HepG2 (cell line): Measurements from ENCODE around the gene ADI1. TPM values are rescaled to one million over a fixed set of nuclear protein-coding genes. Genes with fewer than 3 reads are reported as not detected.

Experiments used
- ATF5 ChIP-seq: sonication (generic); formaldehyde crosslinking; IDR thresholded peaks from 2 replicates; pipeline ENCODE4 v1.4.0; 2020; ENCODE audit warnings: mild to moderate bottlenecking, low read depth, missing genetic modification reagents
- CEBPB ChIP-seq: IDR thresholded peaks from 2 replicates; pipeline ENCODE4 v1.6.1; 2011; ENCODE audit warnings: low read depth, low read length, improper control_type of control experiment, borderline replicate concordance
- CENPT ChIP-seq: sonication (generic); formaldehyde crosslinking; IDR thresholded peaks from 2 replicates; pipeline ENCODE4 v1.8.0; 2022; ENCODE audit warnings: low read depth, mild to moderate bottlenecking, moderate library complexity, missing genetic modification reagents
- FLYWCH1 ChIP-seq: sonication (generic); formaldehyde crosslinking; IDR thresholded peaks from 2 replicates; pipeline ENCODE4 v1.8.1; 2023; ENCODE audit warnings: mild to moderate bottlenecking, missing genetic modification reagents
- GATAD2A ChIP-seq: IDR thresholded peaks from 2 replicates; pipeline ENCODE4 v1.6.1; 2016
- HHEX ChIP-seq: IDR thresholded peaks from 2 replicates; pipeline ENCODE4 v1.6.1; 2016; ENCODE audit warnings: control low read depth
- HNF4A ChIP-seq: sonication (generic); formaldehyde crosslinking; IDR thresholded peaks from 2 replicates; pipeline ENCODE4 v1.4.0; 2020; ENCODE audit warnings: missing genetic modification reagents
- IRF9 ChIP-seq: sonication (generic); formaldehyde crosslinking; IDR thresholded peaks from 2 replicates; pipeline ENCODE4 v1.8.0; 2022; ENCODE audit warnings: missing genetic modification reagents, mild to moderate bottlenecking, borderline replicate concordance
- JARID2 ChIP-seq: sonication (generic); formaldehyde crosslinking; IDR thresholded peaks from 2 replicates; pipeline ENCODE4 v1.8.1; 2023; ENCODE audit warnings: missing genetic modification reagents, inconsistent platforms; ENCODE audit not compliant: insufficient replicate concordance
- NFKBIZ ChIP-seq: IDR thresholded peaks from 2 replicates; pipeline ENCODE4 v1.6.1; 2018; ENCODE audit warnings: missing genetic modification reagents, missing compliant biosample characterization
- NR2C2 ChIP-seq: sonication (generic); formaldehyde crosslinking; IDR thresholded peaks from 2 replicates; pipeline ENCODE4 v1.4.0; 2020; ENCODE audit warnings: missing genetic modification reagents, mild to moderate bottlenecking, moderate library complexity, borderline replicate concordance
- PBX2 ChIP-seq: IDR thresholded peaks from 2 replicates; pipeline ENCODE4 v1.6.1; 2016; ENCODE audit warnings: control low read depth
- PRMT3 ChIP-seq: sonication (generic); formaldehyde crosslinking; IDR thresholded peaks from 2 replicates; pipeline ENCODE4 v1.8.1; 2022; ENCODE audit warnings: low read depth, mild to moderate bottlenecking, moderate library complexity, missing genetic modification reagents, borderline replicate concordance
- RBM22 ChIP-seq: fragments of 200-400 bp; formaldehyde crosslinking; optimal IDR thresholded peaks from 2 replicates; pipeline ENCODE3; 2017; ENCODE audit warnings: mild to moderate bottlenecking, low read length, moderate library complexity
- RFXAP ChIP-seq: sonication (generic); formaldehyde crosslinking; IDR thresholded peaks from 2 replicates; pipeline ENCODE4 v1.4.0; 2020; ENCODE audit warnings: missing genetic modification reagents, borderline replicate concordance
- ZFP62 ChIP-seq: sonication (generic); formaldehyde crosslinking; IDR thresholded peaks from 2 replicates; pipeline ENCODE4 v1.4.0; 2020; ENCODE audit warnings: missing genetic modification reagents
- ZNF510 ChIP-seq: sonication (generic); formaldehyde crosslinking; IDR thresholded peaks from 2 replicates; pipeline ENCODE4 v1.4.0; 2020; ENCODE audit warnings: low read depth, mild to moderate bottlenecking, missing genetic modification reagents
- ZNF530 ChIP-seq: sonication (generic); formaldehyde crosslinking; IDR thresholded peaks from 2 replicates; pipeline ENCODE4 v1.5.0; 2020; ENCODE audit warnings: low read depth, mild to moderate bottlenecking, missing genetic modification reagents
- ZNF543 ChIP-seq: sonication (generic); formaldehyde crosslinking; IDR thresholded peaks from 2 replicates; pipeline ENCODE4 v1.4.0; 2020; ENCODE audit warnings: mild to moderate bottlenecking, missing genetic modification reagents
- ZNF598 ChIP-seq: sonication (generic); formaldehyde crosslinking; IDR thresholded peaks from 2 replicates; pipeline ENCODE4 v1.5.1; 2020; ENCODE audit warnings: mild to moderate bottlenecking, missing genetic modification reagents, borderline replicate concordance
- ZNF605 ChIP-seq: sonication (generic); formaldehyde crosslinking; IDR thresholded peaks from 2 replicates; pipeline ENCODE4 v1.8.0; 2022; ENCODE audit warnings: mild to moderate bottlenecking, missing genetic modification reagents
- ZNF768 ChIP-seq: sonication (generic); formaldehyde crosslinking; IDR thresholded peaks from 2 replicates; pipeline ENCODE4 v1.4.0; 2020; ENCODE audit warnings: missing genetic modification reagents
- ZNF781 ChIP-seq: sonication (generic); formaldehyde crosslinking; IDR thresholded peaks from 2 replicates; pipeline ENCODE4 v1.5.1; 2020; ENCODE audit warnings: borderline replicate concordance, mild to moderate bottlenecking, missing genetic modification reagents; ENCODE audit errors: not compliant biosample characterization
- ZSCAN5A ChIP-seq: sonication (generic); formaldehyde crosslinking; IDR thresholded peaks from 2 replicates; pipeline ENCODE4 v1.8.0; 2022; ENCODE audit warnings: mild to moderate bottlenecking, missing genetic modification reagents, borderline replicate concordance
- polyA plus RNA-seq, 8 experiments: library from polyadenylated mRNA; depleted of rRNA in 3 of 8; stranded (reverse) in 7 of 8; unstranded in 1 of 8; fragments of >200 nt; fragmentation: Illumina TruSeq in 4 of 8; extraction: Trizol in 4 of 8; gene quantifications; 2 replicates each; pipeline versions ENCODE4 v1.2.1 to v1.2.3, GENCODE V29; 2011 to 2016; ENCODE audit warnings: low read depth in 4 of 8, missing spikeins in 1 of 8, mixed read lengths in 1 of 8; ENCODE audit not compliant: insufficient read depth in 1 of 8
- total RNA-seq, 5 experiments: library from RNA; depleted of rRNA; stranded (reverse); fragments of >200 nt; fragmentation: Illumina TruSeq; extraction: Trizol; gene quantifications; 2 replicates each; pipeline ENCODE4 v1.2.3, GENCODE V29; 2016; ENCODE audit warnings: low read depth in 1 of 5
- TF ChIP-seq, protein P1 (sequence below): sonication (generic); formaldehyde crosslinking; IDR thresholded peaks from 2 replicates; pipeline ENCODE4 v1.4.0; 2020; ENCODE audit warnings: mild to moderate bottlenecking, missing genetic modification reagents

ADI1 gene
- total and polyA plus RNA-seq, 2 of the 13 experiments (the other 11 are each of a cell fraction or from before 2014, with no cell fraction given), result 28.7 to 123 TPM

- peak; percentile 90 for TF ChIP-seq FLYWCH1 (CRISPR knock-in tag)
- TF ChIP-seq ZNF605 (CRISPR knock-in tag), result peak; percentile 90
- peak; percentile 92; the same call in 1 of the 2 replicates for TF ChIP-seq IRF9 (CRISPR knock-in tag)
- peak; percentile 85 for TF ChIP-seq ZNF768 (CRISPR knock-in tag)
- no peak for TF ChIP-seq HHEX
- peak; percentile 19; the same call in 1 of the 2 replicates for TF ChIP-seq HNF4A (CRISPR knock-in tag)
- peak; percentile 57; the same call in 1 of the 2 replicates for TF ChIP-seq ZNF510 (CRISPR knock-in tag)
- TF ChIP-seq ZNF781 (CRISPR knock-in tag), result no peak
- TF ChIP-seq ATF5 (CRISPR knock-in tag), result no peak
- TF ChIP-seq ZSCAN5A (CRISPR knock-in tag), result peak; percentile 99; the same call in 1 of the 2 replicates
- peak; percentile 90; the same call in 1 of the 2 replicates for TF ChIP-seq ZNF543 (CRISPR knock-in tag)
- TF ChIP-seq NFKBIZ (CRISPR knock-in tag), result peak; percentile 74; the same call in 1 of the 2 replicates
- TF ChIP-seq NR2C2 (CRISPR knock-in tag), result peak; percentile 80
- peak; percentile 33 for TF ChIP-seq GATAD2A
- TF ChIP-seq ZFP62 (CRISPR knock-in tag), result no peak
- peak; percentile 78 for TF ChIP-seq CENPT
- peak; percentile 42; the same call in 1 of the 2 replicates for TF ChIP-seq RFXAP (CRISPR knock-in tag)
- TF ChIP-seq PRMT3 (CRISPR knock-in tag), result peak; percentile 97; the same call in 1 of the 2 replicates
- no peak for TF ChIP-seq PBX2 (CRISPR knock-in tag)
- TF ChIP-seq ZNF530 (CRISPR knock-in tag), result no peak; the same call in 1 of the 2 replicates
- TF ChIP-seq RBM22, result no peak
- peak; percentile 96 for TF ChIP-seq ZNF598
- TF ChIP-seq JARID2 (CRISPR knock-in tag), result peak; percentile 87
- TF ChIP-seq, protein P1, sequence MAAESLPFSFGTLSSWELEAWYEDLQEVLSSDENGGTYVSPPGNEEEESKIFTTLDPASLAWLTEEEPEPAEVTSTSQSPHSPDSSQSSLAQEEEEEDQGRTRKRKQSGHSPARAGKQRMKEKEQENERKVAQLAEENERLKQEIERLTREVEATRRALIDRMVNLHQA (CRISPR knock-in tag), result 0 out of 2 replicates have a peak, but pooled peaks have one; percentile 68
- no peak for TF ChIP-seq CEBPB
These were observed at the start of gene ADI1 (continued) for GRCh38 chr2:3519255-3520205.
